OCI-LY3 (cell line): ENCODE results near the gene GNPDA1.
A peak's percentile ranks its signal among the peaks of the same experiment; 100 is the strongest.

Experiments used
- H2AFZ ChIP-seq: fragments of 200-600, 300-600 bp; shearing (Covaris generic); 2 replicates; pipeline ENCODE4 v1.6.0; 2014; ENCODE audit warnings: antibody characterized with exemption, low read depth, low read length
- H3K27ac ChIP-seq: fragments of 200-600, 300-600 bp; sonication (generic); 2 replicates; pipeline ENCODE4 v1.5.1; 2014; ENCODE audit warnings: mild to moderate bottlenecking, low read length, moderate library complexity, mixed read lengths
- H3K27me3 ChIP-seq: fragments of 200-600, 300-600 bp; sonication (generic); 2 replicates; pipeline ENCODE4 v1.6.1; 2014; ENCODE audit warnings: low read depth, low read length, mixed read lengths
- H3K36me3 ChIP-seq: fragments of 200-600, 300-600 bp; sonication (generic); replicated peaks from 2 replicates; pipeline ENCODE3; 2014; ENCODE audit warnings: low read depth, low read length, mixed read lengths
- H3K4me1 ChIP-seq: fragments of 300-600, 200-600 bp; sonication (generic); 2 replicates; pipeline ENCODE4 v1.6.1; 2014; ENCODE audit warnings: low read length, mixed read lengths
- H3K4me2 ChIP-seq: fragments of 200-600, 300-600 bp; sonication (generic); 2 replicates; pipeline ENCODE4 v1.6.1; 2014; ENCODE audit warnings: low read length, mixed read lengths
- H3K4me3 ChIP-seq: fragments of 300-600, 200-600 bp; sonication (generic); 2 replicates; pipeline ENCODE4 v1.5.1; 2014; ENCODE audit warnings: antibody characterized with exemption, mild to moderate bottlenecking, low read length, moderate library complexity
- H3K79me2 ChIP-seq: fragments of 300-600, 200-600 bp; shearing (Covaris generic); 2 replicates; pipeline ENCODE4 v1.6.1; 2014; ENCODE audit warnings: mild to moderate bottlenecking, low read length, mixed read lengths
- H3K9ac ChIP-seq: fragments of 300-600, 200-600 bp; shearing (Covaris generic); 2 replicates; pipeline ENCODE4 v1.6.0; 2014; ENCODE audit warnings: mild to moderate bottlenecking, low read length, moderate library complexity
- H3K9me3 ChIP-seq: fragments of 200-600, 300-600 bp; shearing (Covaris generic); 2 replicates; pipeline ENCODE4 v1.6.1; 2014; ENCODE audit warnings: low read length, mixed read lengths; ENCODE audit not compliant: insufficient read depth
- H4K20me1 ChIP-seq: fragments of 200-600, 300-600 bp; sonication (generic); 2 replicates; pipeline ENCODE4 v1.6.1; 2016; ENCODE audit warnings: low read length, mixed read lengths; ENCODE audit not compliant: insufficient read depth
- EZH2phosphoT487 ChIP-seq: fragments of 200-600 bp; shearing (Covaris generic); IDR thresholded peaks from 2 replicates; pipeline ENCODE4 v1.6.1; 2018; ENCODE audit warnings: antibody characterized with exemption, mixed run types, low read depth
- TF ChIP-seq, protein P1 (sequence below): fragments of 200-600, 300-600 bp; sonication (generic); IDR thresholded peaks from 2 replicates; pipeline ENCODE4 v1.5.1; 2014; ENCODE audit warnings: antibody characterized with exemption, low read length, low read depth

Gene GNPDA1

DNA sequence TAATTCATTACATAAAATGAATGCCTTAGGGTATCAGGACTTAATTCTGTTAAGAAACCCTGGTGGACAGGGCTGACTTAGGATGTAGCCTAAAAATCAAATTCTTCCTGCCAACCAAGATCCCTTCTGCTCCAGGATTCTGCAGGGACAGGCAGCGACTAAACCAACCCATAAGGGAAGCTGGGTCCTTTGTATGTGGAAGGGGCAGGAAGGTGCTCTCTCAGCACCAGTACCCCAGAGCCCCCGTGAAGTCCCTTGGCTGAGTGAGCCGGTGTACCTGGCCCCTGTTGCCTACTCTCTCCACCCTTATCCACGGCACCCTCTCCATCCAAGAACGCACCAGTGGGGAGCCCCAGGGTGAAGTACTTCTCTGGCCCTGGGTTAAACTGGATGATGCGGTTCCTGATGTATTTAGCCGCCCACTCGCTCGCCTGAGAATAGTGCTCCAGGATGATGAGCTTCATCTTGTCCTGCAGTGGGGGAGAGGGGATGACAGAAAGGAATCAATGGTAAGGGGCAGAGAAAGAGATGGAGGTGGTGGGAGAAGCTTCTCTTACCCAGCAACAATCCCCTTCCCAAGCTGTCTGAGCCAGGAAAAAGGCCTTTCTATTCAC, 1.1 kb downstream of the GNPDA1 start:
- Histone ChIP-seq H2AFZ (no peak overlapping the region), H4K20me1 (no peaks in the 10 kb centered on the region), H3K9ac (no peak overlapping the region; the same call in 1 of the 2 replicates), H3K4me1 (peaks cover 36% of the 10 kb centered on the region), H3K9me3 (no peaks in the 10 kb centered on the region), H3K79me2 (peaks cover 2% of the 10 kb centered on the region; the same call in 1 of the 2 replicates), H3K27ac (no peak overlapping the region), H3K27me3 (no peaks in the 10 kb centered on the region), H3K4me2 (peak overlapping the region; percentile 92), H3K4me3 (peak overlapping the region; percentile 95), H3K36me3 (peaks cover 4% of the 10 kb centered on the region)
- TF ChIP-seq EZH2phosphoT487: no peak
- TF ChIP-seq, protein P1, sequence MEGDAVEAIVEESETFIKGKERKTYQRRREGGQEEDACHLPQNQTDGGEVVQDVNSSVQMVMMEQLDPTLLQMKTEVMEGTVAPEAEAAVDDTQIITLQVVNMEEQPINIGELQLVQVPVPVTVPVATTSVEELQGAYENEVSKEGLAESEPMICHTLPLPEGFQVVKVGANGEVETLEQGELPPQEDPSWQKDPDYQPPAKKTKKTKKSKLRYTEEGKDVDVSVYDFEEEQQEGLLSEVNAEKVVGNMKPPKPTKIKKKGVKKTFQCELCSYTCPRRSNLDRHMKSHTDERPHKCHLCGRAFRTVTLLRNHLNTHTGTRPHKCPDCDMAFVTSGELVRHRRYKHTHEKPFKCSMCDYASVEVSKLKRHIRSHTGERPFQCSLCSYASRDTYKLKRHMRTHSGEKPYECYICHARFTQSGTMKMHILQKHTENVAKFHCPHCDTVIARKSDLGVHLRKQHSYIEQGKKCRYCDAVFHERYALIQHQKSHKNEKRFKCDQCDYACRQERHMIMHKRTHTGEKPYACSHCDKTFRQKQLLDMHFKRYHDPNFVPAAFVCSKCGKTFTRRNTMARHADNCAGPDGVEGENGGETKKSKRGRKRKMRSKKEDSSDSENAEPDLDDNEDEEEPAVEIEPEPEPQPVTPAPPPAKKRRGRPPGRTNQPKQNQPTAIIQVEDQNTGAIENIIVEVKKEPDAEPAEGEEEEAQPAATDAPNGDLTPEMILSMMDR: no peak

- Histone ChIP-seq H3K4me2 (no peak overlapping the region), H3K9ac (no peak overlapping the region), H3K36me3 (peaks cover 11% of the 10 kb centered on the region), H3K79me2 (peaks cover 2% of the 10 kb centered on the region; the same call in 1 of the 2 replicates), H3K27ac (no peak overlapping the region), H3K9me3 (no peaks in the 10 kb centered on the region), H2AFZ (no peak overlapping the region), H3K4me3 (no peak overlapping the region), H4K20me1 (no peaks in the 10 kb centered on the region), H3K27me3 (no peaks in the 10 kb centered on the region), H3K4me1 (peaks cover 27% of the 10 kb centered on the region)
- TF ChIP-seq, protein P1: no peak
- no peak for TF ChIP-seq EZH2phosphoT487
Measured at GRCh38 chr5:142009886-142010285, 2.9 kb downstream of the GNPDA1 start.

DNA sequence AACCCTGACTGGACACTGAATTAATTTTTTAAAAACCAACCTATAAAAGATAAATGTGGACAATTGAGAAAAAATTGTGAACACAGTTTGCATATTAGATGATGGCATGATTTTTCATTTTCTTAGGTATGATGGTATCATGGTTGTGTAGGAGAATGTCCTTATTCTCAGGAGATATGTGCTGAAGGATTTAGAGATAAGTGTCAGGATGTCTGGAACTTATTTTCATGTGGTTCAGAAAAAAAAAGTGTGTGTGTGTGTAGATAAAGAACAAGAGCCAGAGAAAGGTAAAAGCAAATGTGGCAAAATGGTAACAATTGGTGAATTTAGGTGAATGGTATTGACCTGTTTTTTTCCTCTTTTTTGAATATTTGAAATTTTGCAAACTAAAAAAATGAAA, 4.0 kb downstream of the GNPDA1 start:
- Histone ChIP-seq H4K20me1 (no peaks in the 10 kb centered on the region), H3K4me2 (no peak overlapping the region), H3K9ac (no peak overlapping the region), H3K36me3 (peaks cover 18% of the 10 kb centered on the region), H3K4me1 (peaks cover 33% of the 10 kb centered on the region), H3K79me2 (peaks cover 2% of the 10 kb centered on the region; the same call in 1 of the 2 replicates), H3K4me3 (no peak overlapping the region), H3K9me3 (no peaks in the 10 kb centered on the region), H3K27ac (no peak overlapping the region), H3K27me3 (no peaks in the 10 kb centered on the region), H2AFZ (no peak overlapping the region)
- TF ChIP-seq, protein P1: no peak
- no peak for TF ChIP-seq EZH2phosphoT487

DNA sequence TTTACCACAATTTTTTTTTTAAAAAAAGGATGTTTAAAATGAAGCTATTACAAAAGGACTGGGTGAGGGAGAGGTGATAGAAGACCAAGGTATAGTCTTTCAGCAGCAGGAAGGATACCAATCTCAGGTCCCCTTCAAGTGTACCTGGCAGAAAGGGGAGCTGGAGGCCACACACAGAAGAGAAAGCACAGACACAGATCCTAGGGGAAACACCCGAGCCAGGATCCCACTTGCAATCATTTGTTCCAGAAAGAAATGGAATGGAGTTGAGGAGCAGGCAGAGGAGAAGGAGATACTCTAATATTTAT, 5.6 kb downstream of the GNPDA1 start:
- Histone ChIP-seq H3K36me3 (peaks cover 24% of the 10 kb centered on the region), H2AFZ (no peak overlapping the region), H3K4me1 (peaks cover 33% of the 10 kb centered on the region), H3K27me3 (no peaks in the 10 kb centered on the region), H3K9ac (no peak overlapping the region), H3K4me2 (peak overlapping the region; percentile 45), H4K20me1 (no peaks in the 10 kb centered on the region), H3K9me3 (no peaks in the 10 kb centered on the region), H3K27ac (peak overlapping the region; percentile 35), H3K4me3 (no peak overlapping the region), H3K79me2 (peaks cover under 1% of the 10 kb centered on the region; the same call in 1 of the 2 replicates)
- TF ChIP-seq, protein P1: no peak
- TF ChIP-seq EZH2phosphoT487: no peak
